Hindlimb muscle (tissue), 1 donor: ENCODE measurements around the gene METTL2A. TPM values are rescaled to one million over a fixed set of nuclear protein-coding genes. Genes with fewer than 3 reads are reported as not detected.
A peak's percentile ranks its signal among the peaks of the same experiment; 100 is the strongest.
"Not testable (repeated sequence)": the region's sequence is repeated elsewhere in the genome, so short reads cannot be mapped to it uniquely, and the experiment has no call there.

Source experiments
- DNase-seq: peaks from one replicate; pipeline ENCODE4 v3.0.0-alpha.2; 2013
- polyA plus RNA-seq: library from polyadenylated mRNA; unstranded; fragments of 120-200 nt; gene quantifications from one replicate; pipeline ENCODE4 v1.2.1, GENCODE V29; 2013; ENCODE audit not compliant: insufficient read length

The METTL2A gene
- 18.4 TPM for polyA plus RNA-seq

GRCh38 chr17:62423647-62424461, at the start of gene METTL2A:
Gene METTL2A, plus strand, starts transcription at chr17:62423897. Its CDS starts 6 bp downstream, at chr17:62423903.
- peak; percentile 83 for DNase-seq

GRCh38 chr17:62380253-62380652, 43.4 kb upstream of the METTL2A start, which contains the start of gene EFCAB3:
Gene EFCAB3, plus strand, starts transcription at chr17:62380553. Its CDS starts 2,427 bp downstream, at chr17:62382980.
- DNase-seq = no peak

DNA sequence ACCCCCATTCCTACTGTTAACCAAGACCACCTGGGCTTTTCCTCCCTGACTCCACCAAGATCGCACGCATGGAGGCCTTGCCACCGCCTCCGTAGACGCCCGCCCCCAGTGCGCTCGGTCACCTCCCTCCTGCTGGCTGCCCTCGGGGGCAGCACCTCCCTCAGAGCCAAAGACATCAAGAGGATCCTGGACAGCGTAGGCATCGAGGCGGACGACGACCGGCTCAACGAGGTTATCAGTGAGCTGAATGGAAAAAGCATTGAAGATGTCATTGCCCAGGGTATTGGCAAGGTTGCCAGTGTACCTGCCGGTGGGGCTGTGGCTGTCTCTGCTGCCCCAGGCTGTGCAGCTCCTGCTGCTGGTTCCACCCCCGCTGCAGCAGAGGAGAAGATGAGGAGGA, 42.1 kb upstream of the METTL2A start:
- DNase-seq = no peak

GRCh38 chr17:62388856-62389255, 34.8 kb upstream of the METTL2A start:
- no peak for DNase-seq

DNA sequence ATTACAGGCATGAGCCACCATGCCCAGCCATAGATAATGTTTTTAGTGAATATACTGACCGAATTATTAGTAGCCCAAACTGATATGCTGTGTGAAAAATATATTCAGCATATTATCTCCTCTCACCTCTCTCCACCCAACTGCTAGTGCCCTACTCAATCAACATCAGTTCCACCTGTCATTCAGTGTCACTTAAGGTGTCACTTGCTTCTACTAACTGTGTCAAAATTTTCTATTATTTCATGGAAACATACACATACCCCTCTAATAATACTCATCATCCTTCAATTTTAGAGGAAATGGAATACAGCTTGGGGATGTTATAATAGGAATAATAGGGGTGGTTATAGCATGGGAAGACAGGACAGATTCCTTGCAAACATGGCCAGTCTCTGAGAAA, 30.8 kb upstream of the METTL2A start:
- no peak for DNase-seq

DNA sequence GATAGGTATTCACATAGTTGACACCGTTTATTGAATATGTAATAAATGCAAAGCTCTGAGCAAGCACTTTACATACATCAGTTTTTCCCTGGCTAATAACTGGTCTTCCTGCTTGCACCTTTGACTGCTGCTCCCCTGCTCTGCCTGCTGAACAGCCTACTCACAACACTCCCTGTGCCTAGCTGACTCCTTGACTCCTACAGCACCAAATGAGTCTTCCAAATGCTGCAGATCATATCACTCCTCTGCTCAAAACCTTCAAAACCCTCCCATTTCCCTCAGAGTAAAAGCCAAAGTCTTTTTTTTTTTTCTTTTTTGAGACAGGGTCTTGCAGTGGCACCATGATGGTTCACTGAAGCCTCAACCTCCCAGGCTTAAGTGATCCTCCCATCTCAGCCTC, 24.8 kb upstream of the METTL2A start:
- DNase-seq = no peak

- no peak for DNase-seq
Observed at GRCh38 chr17:62405451-62405850, 18.2 kb upstream of the METTL2A start.

DNA sequence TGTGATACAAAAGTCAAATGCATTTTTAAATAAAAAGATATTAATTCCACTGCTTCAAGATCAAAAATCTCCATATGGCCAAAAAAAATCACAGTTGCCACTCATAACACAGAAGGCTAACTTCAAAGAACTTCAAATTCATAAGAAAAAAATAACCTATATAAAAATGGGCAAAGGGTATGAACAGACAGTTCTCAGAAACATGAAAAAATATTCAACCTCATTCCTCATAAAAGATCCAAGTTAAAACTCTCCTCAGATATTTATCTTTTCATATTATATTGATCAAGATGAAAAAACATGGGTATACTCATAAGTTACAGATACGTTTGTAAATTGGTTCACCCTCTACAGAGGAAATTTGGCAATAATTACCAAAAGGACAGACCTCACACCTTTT, 10.6 kb upstream of the METTL2A start:
- not testable (repeated sequence) for DNase-seq

GRCh38 chr17:62426214-62426613, 2.5 kb downstream of the METTL2A start:
- DNase-seq = not testable (repeated sequence)

DNA sequence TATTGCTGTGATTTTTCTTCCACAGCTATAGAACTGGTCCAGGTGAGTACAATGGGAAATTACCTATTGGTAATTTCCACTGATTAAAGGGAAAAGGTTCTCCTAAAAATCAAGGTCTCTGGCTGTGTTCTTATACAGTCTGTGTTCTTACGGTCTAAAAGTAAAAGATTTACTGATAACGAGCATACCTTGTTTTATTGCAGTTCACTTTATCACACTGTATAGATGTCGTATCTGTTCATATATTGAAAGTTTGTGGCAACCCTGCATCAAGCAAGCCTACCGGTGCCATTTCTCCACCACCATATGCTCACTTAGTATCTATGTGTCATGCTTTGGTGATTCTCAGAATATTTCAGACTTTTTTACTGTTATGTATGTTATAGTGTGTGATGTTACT, 11.6 kb downstream of the METTL2A start:
- DNase-seq = not testable (repeated sequence)

DNA sequence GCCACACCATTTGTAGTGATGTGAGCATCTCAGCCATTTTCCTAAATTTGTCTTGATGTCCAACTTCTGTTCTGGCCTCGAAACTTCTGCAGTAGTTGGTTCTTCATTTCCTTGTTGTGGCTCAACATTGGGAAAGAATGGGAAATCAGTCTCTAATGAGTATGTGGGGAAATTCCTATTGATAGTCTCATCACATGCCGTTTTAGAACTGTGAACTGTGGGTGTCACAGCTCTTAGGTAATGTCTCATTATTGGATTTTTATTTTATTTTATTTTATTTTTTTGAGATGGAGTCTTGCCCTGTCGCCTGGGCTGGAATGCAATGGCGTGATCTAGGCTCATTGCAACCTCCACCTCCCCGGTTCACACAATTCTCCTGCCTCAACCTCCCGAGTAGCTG, 17.5 kb downstream of the METTL2A start:
- DNase-seq = not testable (repeated sequence)

DNA sequence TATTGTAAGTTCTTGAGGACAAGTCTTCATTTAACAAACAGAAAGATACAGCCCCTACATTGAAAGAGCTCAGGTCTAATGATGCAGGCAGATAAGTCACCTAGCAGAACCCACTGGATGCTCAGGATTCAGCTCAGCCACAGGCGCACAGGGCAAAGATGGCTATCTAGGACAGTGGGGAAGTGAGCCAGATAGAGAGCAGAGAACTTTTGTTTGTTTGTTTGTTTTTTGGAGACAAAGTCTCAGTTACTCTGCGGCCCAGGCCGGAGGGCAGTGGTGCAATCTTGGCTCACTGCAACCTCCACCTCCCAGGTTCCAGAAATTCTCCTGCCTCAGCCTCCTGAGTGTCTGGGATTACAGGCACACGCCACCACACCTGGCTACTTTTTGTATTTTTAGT, 20.4 kb downstream of the METTL2A start:
- DNase-seq = no peak

GRCh38 chr17:62445791-62446190, 22.1 kb downstream of the METTL2A start:
- DNase-seq = not testable (repeated sequence)

DNA sequence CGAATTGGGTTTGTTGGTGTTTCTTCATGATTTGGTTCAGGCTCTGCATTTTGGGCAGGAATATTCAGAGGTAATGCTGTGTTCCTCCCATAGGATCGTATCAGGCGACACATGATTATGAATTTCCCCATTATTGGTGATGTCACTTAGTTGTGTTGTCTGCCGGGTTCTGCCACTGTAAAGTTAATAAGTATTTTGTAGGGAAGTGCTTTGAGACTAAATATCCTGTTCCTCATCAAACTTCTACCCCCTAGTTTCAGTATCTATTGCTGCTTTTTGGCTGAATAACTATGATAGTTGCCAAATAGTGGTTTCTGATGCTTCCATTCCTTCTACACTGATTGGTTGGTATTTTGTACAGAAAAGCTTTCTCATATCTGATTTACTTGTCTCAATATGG, 28.5 kb downstream of the METTL2A start:
- DNase-seq = not testable (repeated sequence)

- not testable (repeated sequence) for DNase-seq
Observed at GRCh38 chr17:62453041-62453440, 29.3 kb downstream of the METTL2A start.

- DNase-seq = not testable (repeated sequence)
Observed at GRCh38 chr17:62453656-62454055, 30.0 kb downstream of the METTL2A start.

DNA sequence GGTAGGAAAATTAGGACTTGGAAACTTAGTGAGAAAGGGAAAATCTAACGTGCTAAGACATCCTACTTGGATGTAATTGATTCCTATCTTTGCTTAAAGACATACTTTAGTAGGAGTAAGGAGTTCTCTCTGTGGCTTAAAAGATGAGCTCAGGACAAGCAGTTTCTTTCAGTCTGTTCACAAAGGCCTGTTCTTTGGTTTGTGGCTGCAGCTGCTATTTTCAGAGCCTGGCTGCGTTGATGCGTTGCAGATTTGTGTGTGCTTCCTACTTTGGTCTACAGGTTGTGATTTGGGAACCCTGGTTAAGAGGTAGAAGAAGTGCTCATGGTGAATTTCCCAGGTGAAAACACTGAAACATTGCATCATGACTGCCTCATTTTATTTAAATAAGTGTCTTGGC, 30.4 kb downstream of the METTL2A start:
- not testable (repeated sequence) for DNase-seq

DNA sequence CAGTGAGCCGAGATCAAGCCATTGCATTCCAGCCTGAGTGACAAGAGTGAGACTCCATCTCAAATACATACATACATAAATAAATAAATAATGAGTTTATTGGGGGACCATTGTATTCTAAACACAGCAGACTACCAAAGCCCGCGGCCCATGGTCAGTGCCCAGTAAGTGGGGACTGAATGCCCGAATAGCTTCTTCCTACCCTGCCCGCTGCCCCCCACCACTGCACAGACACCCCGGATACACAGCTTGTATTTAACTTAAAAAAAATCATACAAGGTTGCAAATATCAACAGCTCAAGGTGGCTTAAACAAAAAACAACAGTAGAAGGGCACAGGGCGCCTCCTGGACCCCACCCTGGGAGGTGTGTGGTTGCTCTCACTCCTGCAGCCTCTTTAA, 32.3 kb downstream of the METTL2A start:
- DNase-seq = no peak

DNA sequence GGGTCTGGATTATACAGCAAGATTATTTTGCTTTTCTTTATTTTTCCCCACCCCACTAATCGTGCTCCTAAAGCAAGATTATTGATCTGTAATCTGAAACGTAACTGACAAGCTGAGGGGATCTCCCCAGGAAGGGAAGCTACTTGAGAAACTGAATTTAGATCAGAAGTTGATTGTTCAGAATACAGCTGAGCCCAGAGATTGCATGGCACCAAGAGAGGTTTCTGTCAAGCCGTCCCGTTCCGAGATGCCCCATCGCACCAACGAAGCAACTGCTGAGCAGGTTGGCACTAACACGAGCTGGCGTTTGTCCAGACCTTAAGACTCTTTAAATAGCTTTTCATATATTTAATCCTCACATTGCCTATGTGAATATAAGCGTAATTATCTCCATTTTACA, 34.8 kb downstream of the METTL2A start:
- not testable (repeated sequence) for DNase-seq

DNA sequence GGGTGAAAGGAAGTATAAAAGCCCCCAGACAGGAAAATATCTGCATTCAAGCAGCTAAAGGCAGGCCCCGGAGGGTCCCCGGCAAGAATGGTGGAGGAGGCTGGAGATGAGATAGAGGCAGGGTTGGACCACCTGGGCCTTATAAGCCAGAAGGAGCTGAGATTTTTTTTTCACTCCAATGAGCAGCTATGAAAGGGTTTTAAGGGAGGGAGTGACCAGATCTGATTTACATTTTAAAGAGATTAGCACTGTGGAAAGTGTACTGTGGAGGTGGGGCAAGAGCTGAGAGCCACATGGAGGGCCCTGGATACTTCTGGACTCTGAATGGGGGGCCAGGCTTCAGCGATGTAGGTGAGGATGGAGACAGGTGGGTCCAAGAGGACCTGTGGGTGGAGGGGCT, 40.7 kb downstream of the METTL2A start:
- not testable (repeated sequence) for DNase-seq

- not testable (repeated sequence) for DNase-seq
Observed at GRCh38 chr17:62465271-62465670, 41.6 kb downstream of the METTL2A start.

- DNase-seq = not testable (repeated sequence)
Observed at GRCh38 chr17:62470666-62471379, 47.1 kb downstream of the METTL2A start.

DNA sequence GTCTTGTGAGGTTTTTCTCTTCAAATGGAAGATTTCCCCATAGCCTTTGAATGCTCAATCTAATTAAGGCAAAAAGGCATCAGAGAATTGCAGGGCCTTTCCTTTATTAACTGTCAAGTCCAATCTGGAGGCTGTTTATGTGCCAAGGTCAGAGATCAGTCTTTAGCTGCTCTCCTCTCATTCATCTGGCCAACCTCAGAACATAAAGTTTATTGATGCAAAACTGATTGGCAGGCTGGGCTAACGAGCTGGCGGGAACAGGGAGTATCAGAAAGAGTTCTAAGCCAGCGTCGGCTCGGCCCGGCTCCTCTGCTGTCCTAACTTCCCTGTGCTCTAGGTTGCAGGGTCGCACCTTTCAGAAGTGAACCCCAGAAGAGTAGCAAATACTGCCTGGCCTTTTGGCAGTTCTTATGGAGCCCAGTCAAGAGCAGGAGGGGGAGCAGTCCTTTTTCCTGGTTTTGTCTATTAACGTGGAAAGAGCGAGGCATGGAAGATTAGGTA, 47.7 kb downstream of the METTL2A start:
- not testable (repeated sequence) for DNase-seq
